ENCODE results near the gene IL18R1.
"Not testable (repeated sequence)": the region's sequence is repeated elsewhere in the genome, so short reads cannot be mapped to it uniquely, and the experiment has no call there.

Gene IL18R1, protein sequence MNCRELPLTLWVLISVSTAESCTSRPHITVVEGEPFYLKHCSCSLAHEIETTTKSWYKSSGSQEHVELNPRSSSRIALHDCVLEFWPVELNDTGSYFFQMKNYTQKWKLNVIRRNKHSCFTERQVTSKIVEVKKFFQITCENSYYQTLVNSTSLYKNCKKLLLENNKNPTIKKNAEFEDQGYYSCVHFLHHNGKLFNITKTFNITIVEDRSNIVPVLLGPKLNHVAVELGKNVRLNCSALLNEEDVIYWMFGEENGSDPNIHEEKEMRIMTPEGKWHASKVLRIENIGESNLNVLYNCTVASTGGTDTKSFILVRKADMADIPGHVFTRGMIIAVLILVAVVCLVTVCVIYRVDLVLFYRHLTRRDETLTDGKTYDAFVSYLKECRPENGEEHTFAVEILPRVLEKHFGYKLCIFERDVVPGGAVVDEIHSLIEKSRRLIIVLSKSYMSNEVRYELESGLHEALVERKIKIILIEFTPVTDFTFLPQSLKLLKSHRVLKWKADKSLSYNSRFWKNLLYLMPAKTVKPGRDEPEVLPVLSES

DNA sequence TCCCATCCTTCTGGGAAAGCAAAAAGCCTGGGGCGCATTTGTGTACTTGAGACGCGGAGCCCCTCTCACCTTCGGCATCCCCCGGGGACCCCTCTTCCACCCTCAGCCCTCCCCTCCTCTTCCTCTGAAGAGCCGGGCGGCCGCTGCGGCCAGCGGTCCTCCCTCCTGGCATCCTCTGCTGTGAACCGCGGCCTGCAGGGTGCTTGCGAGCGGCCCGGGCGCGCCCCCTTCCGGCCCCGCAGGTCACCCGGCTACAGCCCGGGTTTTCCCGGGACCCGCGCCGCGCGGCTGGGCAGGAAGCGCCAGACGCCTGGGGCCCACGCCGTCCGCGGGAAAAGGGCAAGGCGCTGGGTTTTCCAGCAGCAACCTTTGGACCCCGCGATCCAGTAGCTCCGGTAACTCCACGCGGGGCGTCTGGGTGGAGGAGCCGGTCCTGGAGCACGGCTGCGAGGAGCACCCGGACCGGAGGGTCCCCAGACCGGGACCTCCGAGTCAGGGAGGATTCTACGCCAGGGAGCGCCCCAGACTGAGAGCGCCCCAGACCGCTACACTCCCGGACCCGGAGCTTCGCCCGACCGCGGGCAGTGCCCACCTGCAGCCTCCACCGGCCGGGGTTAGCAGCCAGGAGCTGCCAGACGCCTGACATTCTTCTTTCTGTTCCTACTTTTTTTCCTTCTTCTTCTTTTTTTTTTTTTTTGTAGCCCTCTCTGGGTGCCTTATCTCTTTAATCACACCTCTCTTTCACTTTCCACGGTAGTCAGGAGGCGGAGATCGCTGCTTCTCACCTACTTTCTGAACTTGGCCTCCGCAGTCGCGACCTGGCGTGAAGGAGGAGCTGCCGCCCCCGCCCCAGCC lies at the start of gene IL18R1:
TSS of gene IL18R1 (plus strand) at position 271 of the 855 bp plus-strand sequence. CDS start 6,865 bp downstream, outside the sequence.
- no peak for DNase-seq

DNA sequence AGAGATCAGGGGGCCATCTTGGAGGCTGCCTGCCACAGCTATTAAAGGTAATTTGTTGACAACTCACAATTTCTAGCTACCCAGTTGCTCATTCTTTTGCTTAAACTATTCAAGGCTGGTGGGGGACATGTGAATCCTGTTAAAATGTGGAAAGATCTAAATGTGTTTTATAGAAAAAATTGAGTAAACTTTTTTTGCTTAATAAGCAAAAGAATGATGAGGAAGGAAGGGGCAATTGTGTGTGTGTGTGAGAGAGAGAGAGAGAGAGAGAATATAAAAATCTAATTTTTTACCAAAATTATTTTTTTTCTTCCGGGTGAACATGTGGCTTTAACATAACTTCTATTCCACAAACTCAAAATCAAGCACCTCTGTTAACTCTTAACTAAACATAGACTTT lies 49.5 kb upstream of the IL18R1 start:
- no peak for DNase-seq

DNA sequence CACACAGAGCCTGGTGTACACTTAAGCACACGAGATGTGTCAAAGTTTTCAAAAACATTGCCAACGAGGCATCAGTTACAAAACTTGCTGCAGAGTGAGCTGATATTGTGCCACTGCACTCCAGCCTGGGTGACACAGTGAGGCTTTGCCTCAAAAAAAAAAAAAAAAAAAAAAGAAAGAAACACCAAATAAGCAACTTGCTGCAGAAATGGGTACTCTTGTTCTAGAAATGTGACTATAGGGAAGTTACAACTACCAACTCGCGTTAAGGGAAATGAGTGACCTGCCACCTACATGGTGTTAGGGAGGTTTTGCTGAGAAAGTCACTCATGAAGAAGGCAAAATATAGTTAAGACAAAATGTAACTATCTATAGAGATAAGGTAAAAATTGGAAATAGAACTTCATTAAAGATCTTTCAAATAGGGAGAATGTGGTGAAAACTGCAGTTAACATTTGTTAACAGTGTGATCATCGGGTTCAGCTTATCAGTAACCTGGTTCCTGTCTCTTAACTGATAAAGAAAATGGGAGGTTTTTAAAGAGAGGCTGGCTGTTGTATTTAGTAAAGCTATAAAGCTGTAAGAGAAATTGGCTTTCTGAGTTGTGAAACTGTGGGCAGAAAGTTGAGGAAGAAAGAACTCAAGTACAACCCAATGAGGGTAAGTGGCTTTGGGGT lies 44.5 kb upstream of the IL18R1 start, which contains the start of gene IL1RL1:
TSS of gene IL1RL1 (plus strand) at position 600 of the 677 bp plus-strand sequence. CDS start 26,702 bp downstream, outside the sequence.
- no peak for DNase-seq

DNA sequence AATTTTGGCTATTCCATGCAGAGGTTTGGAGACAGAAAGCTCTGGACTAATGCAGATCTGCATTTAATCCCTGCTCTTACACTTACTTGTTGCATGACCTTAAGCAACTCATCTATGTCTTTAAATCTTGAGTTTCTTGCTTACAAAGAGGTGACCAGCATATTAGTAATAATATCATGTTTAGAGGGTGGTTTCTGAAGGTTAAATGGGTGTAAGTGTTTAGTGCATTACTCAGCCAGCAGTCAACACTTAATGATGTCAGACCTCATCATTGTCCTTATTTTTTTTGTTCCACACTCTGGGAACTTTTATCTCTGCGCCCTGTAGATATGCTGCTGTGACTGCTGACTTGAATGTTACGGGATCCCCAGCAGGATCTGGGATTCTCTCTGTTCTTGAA lies 42.6 kb upstream of the IL18R1 start:
- no peak for DNase-seq

DNA sequence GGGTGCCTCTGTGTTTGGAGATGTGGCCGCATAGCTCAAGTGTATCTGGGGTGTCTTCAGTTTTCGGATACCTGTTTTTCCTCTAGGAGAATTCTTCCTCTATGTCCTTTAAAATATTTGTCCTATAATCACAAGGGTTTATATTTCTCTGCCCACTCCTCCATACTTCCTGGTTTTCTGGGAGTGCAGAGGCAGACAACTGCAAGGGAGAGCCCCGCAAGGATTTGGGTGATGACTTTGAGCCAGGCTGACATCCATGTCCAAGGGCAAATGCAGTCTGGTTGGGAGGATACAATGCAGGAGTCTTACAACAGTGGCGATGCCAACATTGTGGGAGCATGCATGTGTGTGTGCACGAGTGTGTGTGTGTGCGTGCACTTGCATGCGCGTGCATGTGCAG lies 42.1 kb upstream of the IL18R1 start:
- DNase-seq = no peak

DNA sequence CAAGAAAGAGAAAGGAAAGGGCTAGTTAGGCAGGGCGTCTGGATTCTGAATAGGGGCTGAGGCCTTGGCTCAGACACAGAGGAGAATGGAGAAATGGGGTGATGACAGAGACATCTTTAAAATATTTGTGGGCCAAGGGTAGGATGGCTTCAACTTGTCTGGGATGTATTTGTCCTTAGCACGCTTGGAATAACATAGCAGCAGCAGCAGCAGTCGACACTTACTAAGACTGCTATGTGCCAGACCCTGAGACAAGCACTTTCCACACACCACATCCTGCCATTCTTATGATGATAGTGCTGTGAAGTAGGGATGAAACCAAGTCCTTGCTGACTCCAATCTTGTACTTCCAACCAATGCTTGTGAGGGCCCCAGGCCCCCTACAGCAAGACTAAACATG lies 41.6 kb upstream of the IL18R1 start:
- no peak for DNase-seq

DNA sequence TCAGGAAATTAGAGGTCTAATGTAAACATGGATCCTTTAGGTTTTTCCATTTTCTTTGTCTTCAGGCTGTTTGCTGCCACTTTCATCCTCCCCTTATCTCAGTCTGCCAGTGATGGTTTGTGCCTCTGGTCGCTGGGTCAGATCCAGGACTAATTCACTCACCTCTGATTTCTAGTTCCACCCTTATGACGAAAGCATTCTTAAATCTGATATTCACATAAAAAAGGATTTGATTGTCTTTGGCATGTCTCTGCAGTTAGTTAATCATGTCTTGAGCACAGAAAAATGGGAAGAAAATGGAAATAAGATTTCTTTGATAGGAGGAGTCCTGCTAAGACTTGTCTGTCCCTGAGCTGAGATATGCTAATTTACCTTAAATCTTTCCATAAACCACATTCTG lies 39.7 kb upstream of the IL18R1 start:
- DNase-seq = no peak

DNA sequence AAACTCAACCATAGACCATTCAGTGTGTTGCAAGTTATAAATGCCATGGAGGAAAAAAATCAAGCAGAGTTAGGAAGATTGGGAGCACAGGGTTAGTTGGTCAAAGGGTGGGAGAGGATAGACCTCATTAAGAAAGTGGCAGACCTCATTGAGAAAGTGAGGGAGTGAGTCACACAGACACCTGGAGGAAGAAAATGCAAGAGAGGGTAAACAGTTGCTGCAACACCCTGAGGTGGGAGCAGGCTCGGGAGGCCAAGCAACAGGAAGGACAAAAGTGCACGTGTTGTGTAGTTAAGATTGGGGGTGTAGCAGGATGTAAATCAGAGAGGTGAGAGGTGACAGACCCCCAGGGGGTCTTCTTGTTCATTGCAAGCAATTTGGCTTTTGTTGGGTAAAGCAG lies 37.9 kb upstream of the IL18R1 start:
- DNase-seq = no peak

DNA sequence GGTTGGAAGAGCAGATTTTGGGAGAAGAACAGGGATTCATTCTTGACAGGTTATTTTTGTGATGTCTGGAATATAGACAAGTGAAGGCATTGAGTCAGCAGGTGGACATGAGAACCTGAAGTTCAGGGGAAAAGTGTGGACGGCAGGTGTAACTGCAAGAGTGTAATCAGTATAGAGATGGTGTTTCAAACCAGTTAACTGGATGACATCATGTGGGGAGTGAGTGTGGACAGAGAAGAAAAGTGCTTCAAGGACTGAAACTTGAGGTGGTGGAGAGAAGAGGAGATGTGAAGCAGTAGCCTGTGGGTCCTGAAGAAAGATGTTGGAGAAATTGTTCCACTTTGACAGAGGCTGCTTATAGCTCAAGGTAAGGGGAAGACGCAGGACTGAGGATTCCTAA lies 37.2 kb upstream of the IL18R1 start:
- DNase-seq = no peak

DNA sequence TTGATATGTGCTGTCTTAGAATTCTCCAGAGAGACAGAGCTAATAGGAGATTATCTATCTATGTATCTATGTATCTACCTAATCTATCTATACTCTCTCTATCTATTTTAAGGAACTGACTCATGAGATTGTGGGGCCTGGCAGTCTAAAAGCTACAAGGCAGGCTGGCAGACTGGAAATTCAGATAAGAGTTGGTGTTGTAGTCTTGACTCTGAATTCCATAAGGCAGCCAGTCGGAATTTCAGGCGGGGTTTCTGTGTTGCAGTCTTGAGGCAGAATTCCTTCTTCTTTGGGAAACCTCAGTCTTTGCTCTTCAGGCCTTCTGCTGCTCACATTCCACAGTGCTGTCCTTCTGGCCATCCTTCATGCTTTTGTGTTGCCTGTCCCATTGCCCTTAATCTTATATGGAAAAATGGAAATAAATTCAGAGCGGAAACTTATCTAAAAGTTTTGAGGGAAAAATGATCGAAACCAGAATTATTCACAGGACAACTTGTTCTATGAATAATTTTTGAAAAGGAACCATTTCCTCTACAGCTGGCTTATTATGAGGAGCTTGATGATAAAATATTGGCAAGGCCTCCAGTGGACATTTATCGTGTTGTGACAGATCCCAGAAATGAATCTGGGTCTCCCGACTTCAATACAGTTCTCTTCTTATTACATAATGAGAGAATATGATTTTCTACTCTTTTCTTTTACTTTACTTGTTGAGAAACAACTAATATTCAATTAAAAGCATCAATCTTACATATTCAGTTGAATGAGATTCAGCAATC lies 33.5 kb upstream of the IL18R1 start:
- DNase-seq = no peak

DNA sequence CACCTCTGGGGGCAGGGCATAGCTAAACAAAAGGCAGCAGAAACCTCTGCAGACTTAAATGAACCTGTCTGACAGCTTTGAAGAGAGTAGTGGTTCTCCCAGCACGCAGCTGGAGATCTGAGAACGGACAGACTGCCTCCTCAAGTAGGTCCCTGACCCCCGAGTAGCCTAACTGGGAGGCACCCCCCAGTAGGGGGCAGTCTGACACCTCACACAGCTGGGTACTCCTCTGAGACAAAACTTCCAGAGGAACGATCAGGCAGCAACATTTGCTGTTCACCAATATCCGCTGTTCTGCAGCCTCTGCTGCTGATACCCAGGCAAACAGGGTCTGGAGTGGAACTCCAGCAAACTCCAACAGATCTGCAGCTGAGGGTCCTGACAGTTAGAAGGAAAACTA lies 30.7 kb upstream of the IL18R1 start:
- not testable (repeated sequence) for DNase-seq

DNA sequence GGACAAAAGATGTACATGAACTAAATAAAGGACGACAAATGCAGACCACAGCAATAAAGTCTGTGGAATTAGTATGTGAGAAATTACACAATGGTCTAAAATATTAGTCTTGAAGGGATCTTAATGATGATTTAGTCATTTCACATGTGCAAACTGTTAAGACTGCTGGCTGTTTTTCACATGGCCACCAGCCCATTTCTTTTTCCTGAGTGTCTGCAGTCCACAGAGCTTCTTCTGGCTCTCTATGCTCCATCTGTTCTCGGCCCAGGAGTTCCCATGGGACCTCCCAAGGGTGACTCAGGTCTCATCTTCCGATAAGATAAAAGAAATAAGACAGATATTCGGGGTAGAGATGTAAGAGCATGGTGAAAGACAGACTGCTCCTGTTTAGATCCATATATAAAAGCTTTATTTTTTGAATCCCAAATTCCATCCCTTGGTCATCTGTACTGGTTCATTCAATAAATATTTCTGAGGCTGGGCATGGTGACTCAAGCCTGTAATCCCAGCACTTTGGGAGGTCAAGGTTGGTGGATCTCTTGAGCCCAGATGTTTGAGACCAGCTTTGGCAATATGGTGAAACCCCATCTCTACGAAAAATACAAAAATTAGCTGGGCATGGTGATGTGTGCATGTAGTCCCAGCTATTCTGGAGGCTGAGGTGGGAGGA lies 24.1 kb upstream of the IL18R1 start:
- DNase-seq = no peak

DNA sequence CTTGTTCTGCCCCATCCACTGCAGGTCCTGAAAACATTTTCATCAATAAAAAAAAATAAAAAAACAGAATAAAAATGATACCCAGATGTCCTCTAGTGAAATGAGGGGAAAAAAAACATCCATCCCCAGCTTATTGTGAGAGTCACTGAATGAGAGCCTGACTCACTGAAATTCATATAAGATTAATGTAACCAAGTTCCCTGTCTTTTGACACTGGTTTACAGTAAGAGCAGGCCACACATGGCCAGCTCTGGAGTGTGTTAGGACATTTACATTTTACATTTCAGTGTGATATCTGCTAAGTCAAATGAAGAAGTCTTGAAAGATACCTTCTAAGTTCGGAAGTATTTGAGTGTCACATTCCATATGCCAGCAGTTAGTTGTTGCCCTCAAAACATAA lies 21.1 kb upstream of the IL18R1 start:
- no peak for DNase-seq

DNA sequence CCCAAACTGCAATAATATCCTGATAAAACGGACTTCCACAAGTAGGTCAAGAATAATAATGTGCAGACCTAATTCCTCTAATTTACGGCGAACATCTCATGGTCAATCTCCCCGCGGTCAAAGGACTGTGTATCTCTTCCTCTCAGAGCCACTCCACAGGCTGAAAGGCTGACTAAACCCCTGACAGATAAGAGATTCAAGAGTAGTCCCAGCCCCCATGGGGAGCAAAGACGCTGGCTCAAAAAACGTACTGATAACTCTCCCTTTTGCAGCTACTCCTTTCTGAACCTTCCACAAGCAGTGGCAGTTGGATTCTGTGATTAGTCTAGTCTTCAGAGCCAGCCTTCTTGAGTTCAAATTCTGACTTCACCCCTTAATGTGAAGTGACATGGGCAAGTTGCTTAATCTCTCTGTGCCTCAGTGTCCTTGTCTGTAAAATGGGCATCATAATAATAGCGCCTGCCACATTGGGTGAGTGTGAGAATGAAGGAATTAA lies 19.7 kb upstream of the IL18R1 start:
- no peak for DNase-seq

DNA sequence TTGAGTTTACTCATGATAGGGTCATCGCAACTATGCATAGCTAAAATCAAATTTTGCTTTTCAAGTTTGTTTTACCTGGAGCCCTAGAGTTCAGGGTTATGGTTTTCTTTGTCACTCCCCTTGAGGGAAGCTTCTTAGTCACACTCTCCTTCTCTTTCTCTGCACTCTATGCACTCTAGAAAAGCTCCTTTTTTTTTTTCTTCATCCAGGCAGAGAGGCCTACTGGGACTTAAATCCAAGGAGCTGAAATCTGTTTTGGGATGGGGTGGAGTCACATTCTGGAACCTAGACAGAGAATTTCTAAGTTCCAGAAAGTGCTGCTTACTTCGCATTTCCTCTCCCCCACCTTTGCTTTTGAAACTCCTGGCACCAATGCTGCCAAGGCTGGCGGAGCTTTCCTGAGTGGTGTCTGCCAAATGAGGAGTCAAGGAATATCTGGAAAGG lies 19.1 kb upstream of the IL18R1 start:
- DNase-seq = no peak

DNA sequence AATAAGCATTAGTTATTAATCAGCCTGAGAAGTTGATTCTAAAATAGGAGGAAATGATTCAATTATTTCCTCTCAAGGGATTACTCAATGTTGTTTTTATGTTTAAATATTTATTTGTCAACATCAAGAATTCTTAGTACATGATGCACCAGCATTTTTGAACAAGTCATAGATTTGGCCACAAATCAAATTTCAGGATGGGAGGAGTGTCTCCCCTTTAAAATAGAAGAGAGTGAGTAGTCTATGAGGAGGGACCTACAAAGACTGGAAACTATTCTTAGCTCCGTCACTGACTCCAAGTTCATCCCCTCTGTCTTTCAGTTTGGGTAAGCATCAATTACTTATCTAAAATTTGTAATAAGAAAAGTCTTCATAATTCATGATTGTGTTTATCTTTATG lies 18.6 kb upstream of the IL18R1 start:
- no peak for DNase-seq

DNA sequence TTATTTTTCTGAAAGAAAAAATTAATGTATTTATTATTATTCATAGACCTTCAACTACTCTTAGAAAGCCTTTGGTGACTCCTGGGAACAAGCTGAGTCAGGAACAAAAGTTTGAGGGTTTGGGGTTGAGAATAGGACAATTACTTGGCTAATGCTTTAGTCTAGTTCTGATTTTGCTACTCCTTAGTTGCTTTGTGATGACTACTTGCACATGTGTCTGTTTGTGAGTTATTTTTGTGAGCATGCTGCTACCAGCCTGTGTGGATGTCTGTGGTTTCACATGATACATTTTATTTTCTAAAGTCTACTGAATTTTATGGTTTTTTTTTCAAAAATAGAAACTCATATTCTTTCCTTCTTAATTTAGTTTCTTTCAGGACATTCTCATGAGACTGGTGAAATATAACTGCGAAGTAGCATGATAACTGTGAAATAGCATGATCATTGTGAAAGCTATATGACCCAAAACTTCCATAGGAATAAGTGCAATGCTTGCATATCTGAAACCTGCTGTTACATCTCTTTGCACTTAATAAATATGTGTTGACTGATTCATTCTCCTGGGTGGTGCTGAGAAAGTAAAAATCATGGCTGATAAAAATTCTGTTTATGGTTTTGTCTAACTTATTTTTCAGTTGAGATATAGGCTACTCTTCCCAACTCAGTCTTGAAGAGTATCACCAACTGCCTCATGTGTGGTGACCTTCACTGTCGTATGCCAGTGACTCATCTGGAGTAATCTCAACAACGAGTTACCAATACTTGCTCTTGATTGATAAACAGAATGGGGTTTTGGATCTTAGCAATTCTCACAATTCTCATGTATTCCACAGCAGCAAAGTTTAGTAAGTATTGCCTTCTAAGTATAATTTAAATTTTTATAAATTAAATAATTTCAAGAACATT lies 17.9 kb upstream of the IL18R1 start:
- no peak for DNase-seq

DNA sequence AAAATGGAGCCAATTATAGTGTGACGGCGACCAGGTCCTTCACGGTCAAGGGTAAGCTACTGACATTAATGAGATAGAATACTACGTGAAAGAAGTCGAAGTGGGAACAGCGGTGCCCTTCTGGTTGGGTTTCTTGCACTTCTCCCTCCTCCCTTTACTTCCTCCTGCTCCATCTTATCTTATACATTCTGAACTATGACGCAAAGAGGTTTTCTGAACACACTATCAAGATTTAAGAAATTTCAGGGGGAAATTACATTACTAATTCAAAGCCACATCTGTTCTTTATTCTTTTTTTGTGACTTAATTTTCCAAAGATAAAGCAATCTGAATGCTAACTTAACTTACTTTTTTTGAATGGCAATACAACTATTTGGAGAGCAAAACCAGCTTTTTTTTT lies 14.8 kb upstream of the IL18R1 start:
- no peak for DNase-seq

DNA sequence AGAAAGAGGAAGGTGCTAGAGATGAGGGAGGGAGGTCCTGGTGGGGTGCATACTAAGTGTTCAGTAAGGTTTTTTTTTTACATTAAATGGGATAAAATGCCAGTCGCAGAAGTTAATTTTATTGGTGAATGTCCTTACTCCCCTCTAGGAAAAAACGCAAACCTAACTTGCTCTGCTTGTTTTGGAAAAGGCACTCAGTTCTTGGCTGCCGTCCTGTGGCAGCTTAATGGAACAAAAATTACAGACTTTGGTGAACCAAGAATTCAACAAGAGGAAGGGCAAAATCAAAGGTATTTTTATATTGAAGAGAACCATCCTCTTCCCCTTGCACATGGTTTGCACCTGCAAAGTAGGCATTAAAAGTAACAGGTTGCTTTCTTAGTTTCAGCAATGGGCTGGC lies 12.7 kb upstream of the IL18R1 start:
- DNase-seq = no peak

DNA sequence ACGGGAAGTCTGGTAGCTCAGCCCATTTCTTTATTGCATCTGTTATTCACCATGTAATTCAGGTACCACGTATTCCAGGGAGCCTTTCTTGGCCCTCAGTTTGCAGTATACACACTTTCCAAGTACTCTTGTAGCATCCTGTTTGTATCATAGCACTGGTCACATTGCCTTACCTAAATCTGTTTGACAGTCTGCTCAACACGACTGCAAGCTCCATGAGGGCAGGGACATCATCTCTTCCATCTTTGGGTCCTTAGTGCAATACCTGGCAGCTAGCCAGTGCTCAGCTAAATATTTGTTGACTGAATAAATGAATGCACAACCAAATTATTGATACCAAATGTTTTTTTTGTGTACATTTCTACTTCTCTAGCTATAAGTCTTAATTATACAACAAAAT lies 11.2 kb upstream of the IL18R1 start:
- no peak for DNase-seq
